ENCODE data around the gene KIF1A. TPM values are rescaled to one million over a fixed set of nuclear protein-coding genes. Genes with fewer than 3 reads are reported as not detected.
"Not testable (repeated sequence)": the region's sequence is repeated elsewhere in the genome, so short reads cannot be mapped to it uniquely, and the experiment has no call there.

The KIF1A gene
- total RNA-seq, 1 donor from 2014 or later: 2.2 TPM

GRCh38 chr2:240701736-240702639, 118.0 kb downstream of the KIF1A start:
- no peaks in the 10 kb centered on the region for H3K9me3 Mint-ChIP-seq
- H3K4me3 Mint-ChIP-seq (ENCODE audit: low read depth): no peak overlapping the region
- no peaks in the 10 kb centered on the region for H3K36me3 Mint-ChIP-seq (ENCODE audit: low read depth)
- no peak for DNase-seq (ENCODE audit: low spot score)
- peaks cover 10% of the 10 kb centered on the region for H3K4me1 Mint-ChIP-seq (ENCODE audit: low read depth)
- H3K27me3 Mint-ChIP-seq (ENCODE audit: low read depth): peaks cover 14% of the 10 kb centered on the region
- H3K27ac Mint-ChIP-seq: no peak overlapping the region
- intact Hi-C loops (cut with micrococcal nuclease): no loop called here

GRCh38 chr2:240701091-240701735, 118.8 kb downstream of the KIF1A start:
- peaks cover 10% of the 10 kb centered on the region for H3K4me1 Mint-ChIP-seq (ENCODE audit: low read depth)
- no peaks in the 10 kb centered on the region for H3K36me3 Mint-ChIP-seq (ENCODE audit: low read depth)
- no peak overlapping the region for H3K27ac Mint-ChIP-seq
- no peak for DNase-seq (ENCODE audit: low spot score)
- intact Hi-C loops (cut with micrococcal nuclease): no loop called here
- H3K9me3 Mint-ChIP-seq: no peaks in the 10 kb centered on the region
- peaks cover 14% of the 10 kb centered on the region for H3K27me3 Mint-ChIP-seq (ENCODE audit: low read depth)
- no peak overlapping the region for H3K4me3 Mint-ChIP-seq (ENCODE audit: low read depth)

DNA sequence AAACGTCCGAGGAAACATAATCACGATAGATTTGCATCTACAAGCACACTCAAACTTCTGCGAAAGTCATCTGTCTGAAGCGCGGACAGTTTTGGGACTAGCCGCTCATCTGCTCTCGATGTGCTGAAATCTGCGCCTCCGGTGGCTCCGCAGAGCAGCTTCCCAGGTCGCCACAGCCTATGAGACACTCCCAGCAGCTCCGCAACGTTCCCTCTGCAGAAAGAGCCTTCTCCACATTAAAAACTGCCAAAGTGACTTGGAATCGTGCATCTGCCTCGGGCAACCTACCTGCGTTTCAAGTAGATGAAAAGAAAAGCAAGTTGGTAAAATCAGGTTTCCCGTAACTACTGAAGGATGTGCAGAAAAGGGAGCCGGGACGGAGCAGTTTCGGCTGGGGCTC, 119.4 kb downstream of the KIF1A start:
- H3K4me3 Mint-ChIP-seq (ENCODE audit: low read depth); H3K27ac Mint-ChIP-seq; H3K9me3 Mint-ChIP-seq; DNase-seq (ENCODE audit: low spot score); intact Hi-C loops (cut with micrococcal nuclease); H3K36me3 Mint-ChIP-seq (ENCODE audit: low read depth): not testable (repeated sequence)
- Mint-ChIP-seq H3K27me3 (ENCODE audit: low read depth) (peaks cover 13% of the 10 kb centered on the region), H3K4me1 (ENCODE audit: low read depth) (peaks cover 10% of the 10 kb centered on the region)

DNA sequence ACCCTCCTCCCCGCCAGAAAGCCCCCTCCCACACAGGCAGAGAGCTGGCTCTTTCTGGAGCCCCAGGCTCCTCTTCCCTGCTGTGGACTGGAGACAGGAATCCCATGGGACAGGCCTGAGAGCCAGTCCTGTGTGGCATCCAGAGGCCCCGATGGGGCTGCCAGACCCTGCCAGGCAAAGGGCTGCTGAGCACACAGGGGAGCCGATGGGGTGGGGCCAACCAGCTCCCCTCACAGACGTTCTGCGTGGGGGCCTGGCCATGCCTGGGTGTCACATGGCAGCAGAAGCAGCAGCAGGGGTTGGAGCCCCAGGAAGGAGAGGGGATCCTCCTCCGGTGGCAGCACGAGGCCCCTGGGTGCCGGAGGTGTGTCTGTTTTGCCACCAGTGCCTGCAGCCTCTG, 120.2 kb downstream of the KIF1A start:
- intact Hi-C loops (cut with micrococcal nuclease); H3K27me3 Mint-ChIP-seq (ENCODE audit: low read depth): not testable (repeated sequence)

DNA sequence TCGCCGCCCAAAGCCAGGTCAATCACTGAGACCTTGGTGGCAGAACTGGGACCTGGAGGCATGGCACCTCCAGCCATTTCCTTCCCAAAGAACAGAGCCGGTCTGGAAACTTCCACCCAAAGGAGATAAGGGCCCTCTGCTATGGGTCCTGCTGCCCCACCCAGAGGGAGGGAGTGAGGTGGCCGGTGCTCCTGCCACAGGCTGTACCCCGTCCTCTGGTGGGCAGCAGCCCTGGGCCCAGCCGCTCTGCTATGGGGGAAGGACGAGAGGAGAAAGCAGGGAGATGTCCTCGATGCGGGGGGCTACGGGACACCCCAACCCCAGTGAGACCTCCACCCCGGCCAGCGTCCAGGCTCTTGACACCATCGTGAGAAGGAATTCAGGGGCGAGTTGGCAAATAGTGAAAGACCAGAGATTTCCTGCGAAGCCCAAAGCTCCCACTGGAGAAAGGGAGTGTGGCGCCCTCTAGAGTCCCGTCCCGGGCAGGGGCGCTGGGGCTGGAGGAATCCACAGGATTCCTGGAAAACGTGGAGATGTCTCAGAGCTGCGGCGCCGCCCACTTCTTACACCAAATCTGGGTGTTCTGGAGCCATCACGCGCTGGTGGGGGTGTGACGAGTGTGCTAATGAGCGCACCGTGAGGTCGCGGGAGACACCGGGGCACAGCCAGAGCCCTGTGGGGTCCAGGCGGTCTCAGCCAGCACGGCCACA, 121.0 kb downstream of the KIF1A start:
- intact Hi-C loops (cut with micrococcal nuclease); H3K4me1 Mint-ChIP-seq (ENCODE audit: low read depth); H3K9me3 Mint-ChIP-seq; H3K27me3 Mint-ChIP-seq (ENCODE audit: low read depth); H3K27ac Mint-ChIP-seq; H3K4me3 Mint-ChIP-seq (ENCODE audit: low read depth); DNase-seq (ENCODE audit: low spot score); H3K36me3 Mint-ChIP-seq (ENCODE audit: low read depth): not testable (repeated sequence)

More for the DNA sequence above, 120.2 kb downstream of the KIF1A start:
- H3K27ac Mint-ChIP-seq; H3K4me3 Mint-ChIP-seq (ENCODE audit: low read depth); H3K9me3 Mint-ChIP-seq; H3K4me1 Mint-ChIP-seq (ENCODE audit: low read depth); H3K36me3 Mint-ChIP-seq (ENCODE audit: low read depth); DNase-seq (ENCODE audit: low spot score): not testable (repeated sequence)

DNA sequence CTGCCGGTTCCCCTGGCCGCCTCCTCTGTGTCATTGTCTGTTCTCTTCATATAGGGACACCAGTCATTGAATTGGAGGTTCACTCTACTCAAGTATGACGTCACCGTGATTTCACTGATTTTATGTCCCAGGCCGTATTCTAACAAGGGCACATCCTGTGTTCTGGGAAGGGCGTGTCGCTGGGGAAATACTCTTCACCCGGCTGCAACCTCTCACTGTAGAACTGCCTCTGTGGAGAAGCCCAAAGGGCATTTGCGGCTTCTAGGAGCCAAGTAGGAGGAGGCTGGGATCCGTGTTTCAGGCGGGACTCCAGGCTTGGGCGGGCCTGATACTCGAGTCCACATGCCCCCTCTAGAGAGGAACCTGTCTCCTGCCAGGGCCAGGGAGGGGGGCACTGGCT, 123.5 kb downstream of the KIF1A start:
- H3K4me3 Mint-ChIP-seq (ENCODE audit: low read depth); H3K27me3 Mint-ChIP-seq (ENCODE audit: low read depth); intact Hi-C loops (cut with micrococcal nuclease); H3K9me3 Mint-ChIP-seq; H3K27ac Mint-ChIP-seq; H3K4me1 Mint-ChIP-seq (ENCODE audit: low read depth); DNase-seq (ENCODE audit: low spot score); H3K36me3 Mint-ChIP-seq (ENCODE audit: low read depth): not testable (repeated sequence)

- H3K4me3 Mint-ChIP-seq (ENCODE audit: low read depth); intact Hi-C loops (cut with micrococcal nuclease); H3K27ac Mint-ChIP-seq; DNase-seq (ENCODE audit: low spot score); H3K4me1 Mint-ChIP-seq (ENCODE audit: low read depth); H3K9me3 Mint-ChIP-seq; H3K36me3 Mint-ChIP-seq (ENCODE audit: low read depth); H3K27me3 Mint-ChIP-seq (ENCODE audit: low read depth): not testable (repeated sequence)
Measured at GRCh38 chr2:240695593-240695992, 124.4 kb downstream of the KIF1A start.

GRCh38 chr2:240694304-240694703, 125.7 kb downstream of the KIF1A start:
- H3K27ac Mint-ChIP-seq; H3K27me3 Mint-ChIP-seq (ENCODE audit: low read depth): not testable (repeated sequence)

DNA sequence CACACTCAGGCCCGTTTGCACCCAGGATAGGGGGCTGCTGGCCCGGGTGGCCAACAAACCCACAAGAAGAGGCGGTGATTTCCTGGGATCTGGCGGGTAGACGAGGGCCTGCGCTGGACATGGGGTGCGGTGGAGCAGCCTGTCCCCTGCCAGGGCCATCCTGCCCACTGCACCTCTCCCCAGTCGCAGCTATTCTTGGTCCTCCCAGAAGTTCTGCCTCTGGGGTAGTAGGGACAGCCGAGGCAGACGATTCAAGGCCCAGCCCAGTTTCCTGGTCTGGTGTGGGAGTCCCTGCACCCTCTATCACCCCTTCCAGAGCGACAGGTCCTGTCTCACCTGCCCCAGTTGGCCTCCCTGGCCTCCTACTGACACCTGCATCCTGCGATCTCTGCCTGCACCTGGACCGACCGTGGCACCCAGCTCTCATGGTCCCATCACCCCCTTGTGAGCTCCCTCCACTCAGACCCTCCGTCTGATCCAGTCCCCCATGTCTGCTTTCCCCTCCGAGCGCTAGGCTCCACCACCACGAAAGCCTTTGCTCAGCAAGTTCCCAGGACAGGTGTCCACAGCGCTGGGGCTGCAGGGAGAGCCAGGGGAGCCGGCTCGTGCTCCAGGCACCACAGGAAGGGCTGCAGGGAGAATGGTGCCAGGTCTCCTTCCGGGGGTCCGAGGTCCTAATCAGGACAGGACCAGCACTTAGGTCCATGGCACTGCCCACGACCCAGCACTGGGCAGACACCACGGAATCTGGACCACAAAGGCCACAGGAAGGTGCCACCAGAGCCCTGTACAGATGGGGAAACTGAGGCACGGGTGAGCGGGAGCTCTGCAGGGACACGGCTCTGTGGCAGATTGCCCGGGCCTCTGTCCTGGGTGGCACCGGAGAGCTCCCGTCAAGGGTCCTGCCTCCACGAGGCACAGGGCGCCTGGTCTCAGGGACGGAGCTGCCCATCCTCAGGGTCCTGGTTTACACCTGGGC, 127.1 kb downstream of the KIF1A start:
- DNase-seq (ENCODE audit: low spot score); H3K4me3 Mint-ChIP-seq (ENCODE audit: low read depth); H3K27me3 Mint-ChIP-seq (ENCODE audit: low read depth); H3K9me3 Mint-ChIP-seq; intact Hi-C loops (cut with micrococcal nuclease); H3K27ac Mint-ChIP-seq; H3K4me1 Mint-ChIP-seq (ENCODE audit: low read depth); H3K36me3 Mint-ChIP-seq (ENCODE audit: low read depth): not testable (repeated sequence)

More at GRCh38 chr2:240694304-240694703, 125.7 kb downstream of the KIF1A start:
- intact Hi-C loops (cut with micrococcal nuclease); H3K4me1 Mint-ChIP-seq (ENCODE audit: low read depth); DNase-seq (ENCODE audit: low spot score); H3K9me3 Mint-ChIP-seq; H3K4me3 Mint-ChIP-seq (ENCODE audit: low read depth); H3K36me3 Mint-ChIP-seq (ENCODE audit: low read depth): not testable (repeated sequence)

DNA sequence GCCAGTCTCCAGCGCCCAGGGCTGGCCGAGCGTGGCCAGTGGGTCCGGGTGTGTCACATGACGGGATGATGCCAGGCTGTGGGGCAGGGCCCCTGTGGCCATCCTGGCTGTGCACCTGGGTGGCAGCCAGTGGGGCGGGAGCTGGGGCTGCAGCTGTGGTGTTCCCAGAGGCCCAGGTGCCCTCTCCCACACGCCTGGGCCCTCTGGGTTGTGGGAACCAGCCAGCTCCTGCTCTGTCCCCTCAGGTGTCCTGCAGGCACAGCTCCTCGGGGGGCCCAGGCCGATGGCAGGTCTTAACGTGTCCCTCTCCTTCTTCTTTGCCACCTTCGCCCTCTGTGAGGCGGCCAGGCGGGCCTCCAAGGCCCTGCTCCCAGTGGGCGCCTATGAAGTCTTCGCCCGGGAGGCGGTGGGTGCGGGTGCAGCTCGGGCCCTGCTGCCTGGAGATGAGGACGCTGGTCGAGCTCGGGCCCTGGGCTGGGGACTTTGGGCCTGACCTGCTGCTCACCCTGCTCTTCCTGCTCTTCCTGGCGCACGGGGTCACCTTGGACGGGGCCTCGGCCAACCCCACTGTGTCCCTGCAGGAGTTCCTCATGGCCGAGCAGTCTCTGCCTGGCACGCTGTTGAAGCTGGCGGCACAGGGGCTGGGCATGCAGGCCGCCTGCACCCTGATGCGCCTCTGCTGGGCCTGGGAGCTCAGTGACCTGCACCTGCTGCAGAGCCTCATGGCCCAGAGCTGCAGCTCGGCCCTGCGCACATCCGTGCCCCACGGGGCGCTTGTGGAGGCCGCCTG, 128.2 kb downstream of the KIF1A start, which contains the start of gene AQP12A:
TSS of gene AQP12A (plus strand) at position 236 of the 790 bp plus-strand sequence. CDS start at position 284, 48 bp downstream.
- DNase-seq (ENCODE audit: low spot score): peak; percentile 6
- H3K4me1 Mint-ChIP-seq (ENCODE audit: low read depth); intact Hi-C loops (cut with micrococcal nuclease); H3K4me3 Mint-ChIP-seq (ENCODE audit: low read depth); H3K9me3 Mint-ChIP-seq; H3K27me3 Mint-ChIP-seq (ENCODE audit: low read depth); H3K27ac Mint-ChIP-seq; H3K36me3 Mint-ChIP-seq (ENCODE audit: low read depth): not testable (repeated sequence)

DNA sequence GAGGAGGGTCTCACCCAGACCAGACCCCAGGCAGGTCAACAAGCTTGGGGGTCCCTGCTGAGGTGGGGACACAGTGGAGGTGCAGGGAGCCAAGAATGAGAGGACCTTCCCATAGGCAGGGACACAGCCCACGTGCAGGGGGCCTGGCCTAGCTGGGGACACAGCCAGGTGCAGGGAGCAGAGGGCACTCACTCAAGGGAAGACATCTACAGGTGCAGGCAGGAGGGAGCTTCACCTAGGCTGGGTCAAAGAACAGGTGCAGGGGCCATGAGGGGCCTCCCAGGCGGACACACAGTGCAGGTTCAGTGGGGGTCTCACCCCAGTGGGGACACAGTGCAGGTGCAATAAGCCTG, 129.0 kb downstream of the KIF1A start:
- H3K36me3 Mint-ChIP-seq (ENCODE audit: low read depth); H3K4me1 Mint-ChIP-seq (ENCODE audit: low read depth); H3K9me3 Mint-ChIP-seq; DNase-seq (ENCODE audit: low spot score); H3K4me3 Mint-ChIP-seq (ENCODE audit: low read depth); H3K27ac Mint-ChIP-seq; H3K27me3 Mint-ChIP-seq (ENCODE audit: low read depth); intact Hi-C loops (cut with micrococcal nuclease): not testable (repeated sequence)

Data from activated T-helper 2 cell treated with anti-CD3 and anti-CD28 coated beads, Interferon-gamma antibody, Interleukin-2, Interleukin-4, amounts not matched to agents 10 μg/mL and 5 μg/mL and 100 μg/mL, durations not matched to agents 14 hours and 24 hours and 36 hours (primary cell).